ENCODE data around the gene CROCC2. TPM values are rescaled to one million over a fixed set of nuclear protein-coding genes. Genes with fewer than 3 reads are reported as not detected.

The CROCC2 gene
- polyA plus RNA-seq, 1 donor (not counting 4 experiments of a cell fraction or from before 2014, with no cell fraction given): not detected

- H3K4me3 ChIP-seq (ENCODE audit: control insufficient read depth in 2 of 3, extremely low read depth in 1 of 3, insufficient read depth in 2 of 3, low read depth in 1 of 3, low read length in 3 of 3): no peak overlapping the region
- TF ChIP-seq CTCF (optimal IDR thresholded peaks at IDR 0.05 in 1 of 3, IDR thresholded peaks at IDR 0.05 in 1 of 3, conservative IDR thresholded peaks at IDR 0.05 in 1 of 3; ENCODE audit: extremely low read depth in 1 of 3, insufficient read depth in 2 of 3, low read length in 3 of 3) (no peak), EZH2 (IDR thresholded peaks at IDR 0.05; ENCODE audit: low read length) (no peak)
- no peaks in the 10 kb centered on the region for H3K9me3 ChIP-seq (ENCODE audit: control insufficient read depth, low read depth, low read length)
- H3K36me3 ChIP-seq (ENCODE audit: control insufficient read depth in 2 of 2, extremely low read depth in 1 of 2, insufficient read depth in 2 of 2, low read length in 2 of 2): no peaks in the 10 kb centered on the region
- FAIRE-seq (no peak), DNase-seq (ENCODE audit: low read depth, low spot score) (no peak)
- no peaks in the 10 kb centered on the region for H3K9me1 ChIP-seq (ENCODE audit: control insufficient read depth, extremely low read depth, insufficient read depth, low read length)
- no peak overlapping the region for H3K27ac ChIP-seq (ENCODE audit: control insufficient read depth, insufficient read depth, low read length)
- H3K4me1 ChIP-seq (ENCODE audit: control insufficient read depth, extremely low read depth, insufficient read depth, low read length): peaks cover 17% of the 10 kb centered on the region
- peak overlapping the region; percentile 48 for H2AFZ ChIP-seq (ENCODE audit: control insufficient read depth, low read length)
- no peak overlapping the region for H3K4me2 ChIP-seq (ENCODE audit: control insufficient read depth, extremely low read depth, insufficient read depth, low read depth, low read length)
- H3K27me3 ChIP-seq (ENCODE audit: control insufficient read depth, extremely low read depth, insufficient read depth, low read length): peaks cover 18% of the 10 kb centered on the region
- dilution Hi-C loops (cut with MboI; ENCODE audit: extremely low pct_ligation_motif_present, low sequenced_read_pairs): no loop called here
- H3K79me2 ChIP-seq (ENCODE audit: control insufficient read depth, insufficient read depth, low read length): no peaks in the 10 kb centered on the region
- no peaks in the 10 kb centered on the region for H4K20me1 ChIP-seq (ENCODE audit: control insufficient read depth, extremely low read depth, insufficient read depth, low read length)
- no peak overlapping the region for H3K9ac ChIP-seq (ENCODE audit: control insufficient read depth, extremely low read depth, insufficient read depth, low read length)
Measured at GRCh38 chr2:240898731-240899467, 7.2 kb upstream of the CROCC2 start.

- no peaks in the 10 kb centered on the region for H3K36me3 ChIP-seq (ENCODE audit: control insufficient read depth in 2 of 2, extremely low read depth in 1 of 2, insufficient read depth in 2 of 2, low read length in 2 of 2)
- no peaks in the 10 kb centered on the region for H3K79me2 ChIP-seq (ENCODE audit: control insufficient read depth, insufficient read depth, low read length)
- H3K9me1 ChIP-seq (ENCODE audit: control insufficient read depth, extremely low read depth, insufficient read depth, low read length): no peaks in the 10 kb centered on the region
- peaks cover 16% of the 10 kb centered on the region for H3K4me1 ChIP-seq (ENCODE audit: control insufficient read depth, extremely low read depth, insufficient read depth, low read length)
- no peak for TF ChIP-seq CTCF (optimal IDR thresholded peaks at IDR 0.05 in 1 of 3, IDR thresholded peaks at IDR 0.05 in 1 of 3, conservative IDR thresholded peaks at IDR 0.05 in 1 of 3; ENCODE audit: extremely low read depth in 1 of 3, insufficient read depth in 2 of 3, low read length in 3 of 3)
- TF ChIP-seq EZH2 (IDR thresholded peaks at IDR 0.05; ENCODE audit: low read length): no peak
- FAIRE-seq: no peak
- H3K4me3 ChIP-seq (ENCODE audit: control insufficient read depth in 2 of 3, extremely low read depth in 1 of 3, insufficient read depth in 2 of 3, low read depth in 1 of 3, low read length in 3 of 3): no peak overlapping the region
- DNase-seq (ENCODE audit: low read depth, low spot score): no peak
- dilution Hi-C loops (cut with MboI; ENCODE audit: extremely low pct_ligation_motif_present, low sequenced_read_pairs): no loop called here
- H3K9ac ChIP-seq (ENCODE audit: control insufficient read depth, extremely low read depth, insufficient read depth, low read length): no peak overlapping the region
- H3K4me2 ChIP-seq (ENCODE audit: control insufficient read depth, extremely low read depth, insufficient read depth, low read depth, low read length): no peak overlapping the region
- H3K27me3 ChIP-seq (ENCODE audit: control insufficient read depth, extremely low read depth, insufficient read depth, low read length): peaks cover 21% of the 10 kb centered on the region
- no peak overlapping the region for H2AFZ ChIP-seq (ENCODE audit: control insufficient read depth, low read length)
- H3K9me3 ChIP-seq (ENCODE audit: control insufficient read depth, low read depth, low read length): no peaks in the 10 kb centered on the region
- H3K27ac ChIP-seq (ENCODE audit: control insufficient read depth, insufficient read depth, low read length): no peak overlapping the region
- H4K20me1 ChIP-seq (ENCODE audit: control insufficient read depth, extremely low read depth, insufficient read depth, low read length): no peaks in the 10 kb centered on the region
Measured at GRCh38 chr2:240899468-240899865, 6.7 kb upstream of the CROCC2 start.

Data from keratinocyte (primary cell).